ENCODE data around the gene GRIK4.

DNA sequence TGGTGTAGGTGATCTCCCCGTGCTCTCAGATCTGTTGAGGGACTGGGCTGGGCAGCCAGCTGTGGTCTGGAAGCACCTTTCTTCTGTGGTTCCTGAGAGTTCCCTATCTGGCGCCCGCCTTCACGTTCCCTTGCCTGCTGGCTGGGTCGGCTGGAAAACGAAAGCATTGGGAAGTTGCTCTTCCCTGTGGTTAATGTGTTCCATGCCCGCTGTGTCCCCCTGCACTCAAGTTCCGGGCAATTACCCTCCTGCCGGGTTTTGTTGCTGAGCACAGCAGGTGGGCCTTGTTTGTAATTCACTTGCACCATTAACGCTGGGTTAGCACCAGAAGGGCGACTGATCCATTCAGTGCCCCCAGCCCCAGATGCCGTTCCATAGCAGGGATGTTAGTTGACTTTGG is 134.1 kb downstream of the GRIK4 start:
- no peak for TF ChIP-seq EZH2phosphoT487 (IDR thresholded peaks at IDR 0.05; ENCODE audit: borderline replicate concordance, low read length)
- TF ChIP-seq EZH2 (IDR thresholded peaks at IDR 0.05; ENCODE audit: low read length, unreplicated experiment), result no peak
- TF ChIP-seq, protein P1, sequence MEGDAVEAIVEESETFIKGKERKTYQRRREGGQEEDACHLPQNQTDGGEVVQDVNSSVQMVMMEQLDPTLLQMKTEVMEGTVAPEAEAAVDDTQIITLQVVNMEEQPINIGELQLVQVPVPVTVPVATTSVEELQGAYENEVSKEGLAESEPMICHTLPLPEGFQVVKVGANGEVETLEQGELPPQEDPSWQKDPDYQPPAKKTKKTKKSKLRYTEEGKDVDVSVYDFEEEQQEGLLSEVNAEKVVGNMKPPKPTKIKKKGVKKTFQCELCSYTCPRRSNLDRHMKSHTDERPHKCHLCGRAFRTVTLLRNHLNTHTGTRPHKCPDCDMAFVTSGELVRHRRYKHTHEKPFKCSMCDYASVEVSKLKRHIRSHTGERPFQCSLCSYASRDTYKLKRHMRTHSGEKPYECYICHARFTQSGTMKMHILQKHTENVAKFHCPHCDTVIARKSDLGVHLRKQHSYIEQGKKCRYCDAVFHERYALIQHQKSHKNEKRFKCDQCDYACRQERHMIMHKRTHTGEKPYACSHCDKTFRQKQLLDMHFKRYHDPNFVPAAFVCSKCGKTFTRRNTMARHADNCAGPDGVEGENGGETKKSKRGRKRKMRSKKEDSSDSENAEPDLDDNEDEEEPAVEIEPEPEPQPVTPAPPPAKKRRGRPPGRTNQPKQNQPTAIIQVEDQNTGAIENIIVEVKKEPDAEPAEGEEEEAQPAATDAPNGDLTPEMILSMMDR (conservative IDR thresholded peaks at IDR 0.05; ENCODE audit: low read depth, low read length), result no peak

Measured in PC-3 (cell line).